GM12801 (cell line): Measurements from ENCODE around the gene TLE5.

Experiments used
- TF ChIP-seq, protein P1 (sequence below): IDR thresholded peaks from one replicate; pipeline ENCODE4 v1.5.1; 2011; ENCODE audit warnings: control low read depth; ENCODE audit not compliant: insufficient read length; ENCODE audit errors: extremely low read depth

Gene TLE5

DNA sequence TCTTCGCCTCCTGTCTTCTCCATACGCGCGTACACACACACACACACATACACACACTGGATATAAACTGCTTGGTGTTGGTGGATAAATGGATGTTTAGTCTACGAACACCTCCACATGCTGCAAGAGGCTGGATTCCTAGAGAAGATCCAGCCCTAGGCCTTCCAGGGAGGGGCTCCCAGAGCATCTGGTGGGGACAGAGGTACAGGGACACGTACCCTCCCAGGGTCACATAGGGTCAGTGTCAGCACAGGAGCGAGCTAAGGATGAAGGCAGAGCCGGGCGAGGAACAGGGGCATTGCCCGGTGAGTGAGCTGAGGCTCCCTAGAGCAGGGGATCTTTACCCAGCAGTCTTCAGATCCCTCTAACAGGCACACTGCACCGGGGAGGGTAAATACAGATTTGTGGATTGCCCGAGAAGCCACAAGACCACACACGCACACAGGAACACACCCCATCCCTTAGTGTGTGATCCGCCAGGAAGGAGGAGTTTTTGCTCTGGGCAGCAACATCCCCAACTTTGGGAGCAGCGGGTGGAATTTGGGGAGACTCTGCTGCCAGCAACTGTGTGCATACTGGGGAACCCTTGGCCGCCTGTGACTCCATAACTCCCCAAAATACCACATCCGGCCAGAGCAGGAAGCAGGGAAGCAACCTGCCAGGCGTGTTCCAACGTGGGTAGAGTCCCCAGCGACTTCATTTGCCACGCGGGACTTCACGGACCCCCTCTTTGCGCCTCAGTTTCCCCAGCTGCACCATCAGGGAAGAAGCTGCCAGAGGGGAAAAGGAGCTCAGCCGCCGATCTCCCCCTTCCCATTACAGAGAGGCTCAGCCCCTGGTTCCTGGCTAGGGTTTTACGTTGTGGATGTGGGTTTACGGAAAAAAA, 27.4 kb downstream of the TLE5 start:
- TF ChIP-seq, protein P1, sequence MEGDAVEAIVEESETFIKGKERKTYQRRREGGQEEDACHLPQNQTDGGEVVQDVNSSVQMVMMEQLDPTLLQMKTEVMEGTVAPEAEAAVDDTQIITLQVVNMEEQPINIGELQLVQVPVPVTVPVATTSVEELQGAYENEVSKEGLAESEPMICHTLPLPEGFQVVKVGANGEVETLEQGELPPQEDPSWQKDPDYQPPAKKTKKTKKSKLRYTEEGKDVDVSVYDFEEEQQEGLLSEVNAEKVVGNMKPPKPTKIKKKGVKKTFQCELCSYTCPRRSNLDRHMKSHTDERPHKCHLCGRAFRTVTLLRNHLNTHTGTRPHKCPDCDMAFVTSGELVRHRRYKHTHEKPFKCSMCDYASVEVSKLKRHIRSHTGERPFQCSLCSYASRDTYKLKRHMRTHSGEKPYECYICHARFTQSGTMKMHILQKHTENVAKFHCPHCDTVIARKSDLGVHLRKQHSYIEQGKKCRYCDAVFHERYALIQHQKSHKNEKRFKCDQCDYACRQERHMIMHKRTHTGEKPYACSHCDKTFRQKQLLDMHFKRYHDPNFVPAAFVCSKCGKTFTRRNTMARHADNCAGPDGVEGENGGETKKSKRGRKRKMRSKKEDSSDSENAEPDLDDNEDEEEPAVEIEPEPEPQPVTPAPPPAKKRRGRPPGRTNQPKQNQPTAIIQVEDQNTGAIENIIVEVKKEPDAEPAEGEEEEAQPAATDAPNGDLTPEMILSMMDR, result no peak

DNA sequence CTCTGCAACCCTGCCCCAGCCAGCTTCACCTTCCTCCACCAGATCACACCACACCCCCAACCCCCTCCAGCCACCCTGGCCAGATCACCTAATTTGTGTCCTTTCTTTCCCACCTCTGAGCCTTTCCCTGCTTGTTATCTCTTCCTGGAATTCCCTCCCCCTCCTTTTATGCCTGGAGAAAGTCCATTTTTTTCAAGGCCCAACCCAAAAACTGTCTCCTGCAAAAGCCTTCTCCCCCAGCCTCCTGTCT, 28.0 kb downstream of the TLE5 start:
- TF ChIP-seq, protein P1, result no peak

DNA sequence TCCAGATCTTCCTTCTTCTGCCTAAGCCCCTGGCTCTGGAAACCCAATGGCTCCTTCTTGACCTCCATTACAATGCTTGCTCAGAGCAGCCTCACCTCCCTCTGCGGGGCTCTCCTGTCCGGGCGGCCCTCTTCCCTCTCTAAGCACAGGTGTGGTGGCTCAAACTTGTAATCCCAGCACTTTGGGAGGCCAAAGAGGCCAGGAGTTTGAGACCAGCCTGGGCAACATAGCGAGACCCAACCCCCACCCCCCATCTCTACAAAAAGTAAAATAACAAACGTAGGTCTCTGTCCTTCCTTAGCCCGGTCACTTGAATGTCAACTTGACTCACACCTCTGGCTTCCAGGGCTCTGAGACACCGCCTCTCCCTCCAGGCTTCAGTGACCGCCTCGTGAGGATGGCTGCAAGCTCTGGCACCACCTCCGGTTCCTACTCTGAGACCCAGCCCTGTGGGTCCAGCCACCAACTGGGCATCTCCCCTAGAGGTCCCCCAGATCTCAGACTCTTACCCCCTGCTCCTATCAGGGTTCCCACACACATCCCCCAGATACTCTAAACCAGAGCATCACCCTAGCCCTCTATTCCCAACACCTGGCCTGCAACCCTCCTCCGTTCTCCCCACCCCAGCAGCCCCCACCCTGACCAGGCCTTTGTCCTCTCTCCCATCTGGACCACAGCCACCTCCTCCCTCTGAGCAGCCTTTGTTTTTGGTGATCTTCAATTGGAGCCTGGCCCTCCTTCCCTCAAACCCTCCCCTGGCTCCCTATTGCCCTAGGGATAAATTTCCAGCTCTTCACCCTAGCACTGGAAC, 28.5 kb downstream of the TLE5 start:
- TF ChIP-seq, protein P1, result no peak

DNA sequence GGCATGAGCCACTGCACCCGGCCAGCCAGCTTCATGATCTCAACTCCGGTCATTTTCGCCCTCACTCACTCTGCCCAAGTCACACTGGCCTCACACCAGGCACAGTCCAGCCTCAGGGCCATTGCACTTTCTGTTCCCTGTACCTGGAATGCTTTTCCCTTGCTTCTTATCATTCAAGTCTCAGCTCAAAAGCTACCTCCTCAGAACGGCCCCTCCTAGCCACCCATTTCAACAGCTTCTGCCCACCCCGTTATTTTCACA, 30.8 kb downstream of the TLE5 start:
- TF ChIP-seq, protein P1, result no peak

DNA sequence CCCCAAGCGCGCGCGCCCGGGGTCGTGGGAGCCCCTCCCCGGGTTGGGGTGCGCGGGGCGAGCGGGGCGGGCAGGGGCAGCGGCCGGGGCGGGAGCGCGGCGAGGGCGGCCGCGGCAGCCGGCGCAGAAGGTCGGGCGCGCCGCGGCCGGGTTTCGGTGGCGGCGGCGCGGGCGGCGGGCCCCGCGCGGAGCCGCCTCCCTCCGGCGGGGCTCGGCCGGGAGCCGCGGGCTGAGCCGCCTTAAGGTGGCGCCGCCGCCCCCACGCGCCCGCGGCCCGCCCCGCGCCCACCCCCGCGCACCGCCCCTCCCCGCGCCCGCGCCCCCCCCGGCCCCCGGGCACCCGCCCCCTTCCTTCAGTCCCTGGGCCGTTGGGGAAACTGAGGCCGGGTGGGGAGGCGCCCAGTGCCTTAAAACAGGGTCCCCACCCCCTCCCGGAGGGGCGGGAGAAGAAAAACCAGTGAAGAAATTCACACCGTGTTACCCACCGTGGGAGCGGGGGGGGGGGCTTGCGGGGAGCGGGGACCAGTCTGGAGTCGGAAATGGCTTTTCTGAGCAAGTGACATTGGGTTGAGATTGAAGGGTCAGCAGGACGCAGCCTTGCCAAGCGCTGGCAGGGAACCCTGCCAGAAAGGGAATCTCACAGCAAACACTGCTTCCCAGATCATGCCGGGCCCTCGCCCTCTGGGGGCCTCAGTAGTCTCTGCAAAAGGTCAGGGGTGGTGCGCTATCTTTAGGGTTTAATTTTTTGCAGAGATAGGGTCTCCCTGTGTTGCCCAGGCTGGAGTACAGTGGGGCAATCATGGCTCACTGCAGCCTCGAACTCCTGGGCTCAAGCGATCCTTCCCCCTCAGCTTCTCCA, 33.0 kb downstream of the TLE5 start, which contains the start of gene TLE2:
TSS of gene TLE2 (minus strand) at position 216 of the 859 bp plus-strand sequence. CDS start 376 bp downstream, outside the sequence.
- TF ChIP-seq, protein P1, result no peak

DNA sequence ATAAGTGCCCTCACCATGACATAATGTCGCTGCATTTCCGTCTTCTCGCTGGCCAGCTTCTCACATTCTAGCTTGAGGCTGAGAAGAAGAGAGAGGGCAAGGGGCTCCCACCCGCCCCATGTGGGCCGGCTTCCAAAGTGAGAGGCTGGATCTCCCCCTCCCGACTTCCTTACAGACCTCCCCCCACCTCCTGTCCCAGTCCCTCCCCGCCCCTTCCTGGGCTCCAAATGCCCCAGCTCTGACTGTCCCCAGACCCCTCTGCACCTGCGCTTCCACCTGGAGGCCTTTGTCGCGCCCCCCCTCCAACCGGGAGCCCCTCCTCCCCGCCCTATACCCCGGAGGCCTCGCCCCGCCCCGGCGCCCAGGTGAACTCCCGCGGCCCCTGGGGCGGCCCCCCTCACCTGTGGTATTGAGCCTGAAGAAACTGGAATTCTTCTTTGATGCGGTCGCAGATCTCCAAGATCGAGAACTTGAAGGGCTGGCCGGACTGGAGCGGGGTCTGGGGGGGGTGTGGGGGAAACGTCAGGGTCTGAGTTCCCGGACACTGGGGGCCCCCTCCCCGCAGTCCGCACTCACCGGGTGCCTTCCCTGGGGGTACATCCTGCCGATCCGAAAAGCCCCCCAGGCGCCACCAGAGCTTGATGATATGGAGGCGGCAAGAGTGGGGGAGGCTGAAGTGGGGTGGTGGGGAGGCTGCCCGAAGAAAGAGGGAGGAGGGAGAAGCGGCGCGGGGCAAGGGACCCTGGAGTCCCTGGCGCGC, 33.8 kb downstream of the TLE5 start:
- TF ChIP-seq, protein P1, result no peak
